ENCODE measurements around the gene BRCA2.

BRCA2 gene, protein sequence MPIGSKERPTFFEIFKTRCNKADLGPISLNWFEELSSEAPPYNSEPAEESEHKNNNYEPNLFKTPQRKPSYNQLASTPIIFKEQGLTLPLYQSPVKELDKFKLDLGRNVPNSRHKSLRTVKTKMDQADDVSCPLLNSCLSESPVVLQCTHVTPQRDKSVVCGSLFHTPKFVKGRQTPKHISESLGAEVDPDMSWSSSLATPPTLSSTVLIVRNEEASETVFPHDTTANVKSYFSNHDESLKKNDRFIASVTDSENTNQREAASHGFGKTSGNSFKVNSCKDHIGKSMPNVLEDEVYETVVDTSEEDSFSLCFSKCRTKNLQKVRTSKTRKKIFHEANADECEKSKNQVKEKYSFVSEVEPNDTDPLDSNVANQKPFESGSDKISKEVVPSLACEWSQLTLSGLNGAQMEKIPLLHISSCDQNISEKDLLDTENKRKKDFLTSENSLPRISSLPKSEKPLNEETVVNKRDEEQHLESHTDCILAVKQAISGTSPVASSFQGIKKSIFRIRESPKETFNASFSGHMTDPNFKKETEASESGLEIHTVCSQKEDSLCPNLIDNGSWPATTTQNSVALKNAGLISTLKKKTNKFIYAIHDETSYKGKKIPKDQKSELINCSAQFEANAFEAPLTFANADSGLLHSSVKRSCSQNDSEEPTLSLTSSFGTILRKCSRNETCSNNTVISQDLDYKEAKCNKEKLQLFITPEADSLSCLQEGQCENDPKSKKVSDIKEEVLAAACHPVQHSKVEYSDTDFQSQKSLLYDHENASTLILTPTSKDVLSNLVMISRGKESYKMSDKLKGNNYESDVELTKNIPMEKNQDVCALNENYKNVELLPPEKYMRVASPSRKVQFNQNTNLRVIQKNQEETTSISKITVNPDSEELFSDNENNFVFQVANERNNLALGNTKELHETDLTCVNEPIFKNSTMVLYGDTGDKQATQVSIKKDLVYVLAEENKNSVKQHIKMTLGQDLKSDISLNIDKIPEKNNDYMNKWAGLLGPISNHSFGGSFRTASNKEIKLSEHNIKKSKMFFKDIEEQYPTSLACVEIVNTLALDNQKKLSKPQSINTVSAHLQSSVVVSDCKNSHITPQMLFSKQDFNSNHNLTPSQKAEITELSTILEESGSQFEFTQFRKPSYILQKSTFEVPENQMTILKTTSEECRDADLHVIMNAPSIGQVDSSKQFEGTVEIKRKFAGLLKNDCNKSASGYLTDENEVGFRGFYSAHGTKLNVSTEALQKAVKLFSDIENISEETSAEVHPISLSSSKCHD (N-terminal part only)

DNA sequence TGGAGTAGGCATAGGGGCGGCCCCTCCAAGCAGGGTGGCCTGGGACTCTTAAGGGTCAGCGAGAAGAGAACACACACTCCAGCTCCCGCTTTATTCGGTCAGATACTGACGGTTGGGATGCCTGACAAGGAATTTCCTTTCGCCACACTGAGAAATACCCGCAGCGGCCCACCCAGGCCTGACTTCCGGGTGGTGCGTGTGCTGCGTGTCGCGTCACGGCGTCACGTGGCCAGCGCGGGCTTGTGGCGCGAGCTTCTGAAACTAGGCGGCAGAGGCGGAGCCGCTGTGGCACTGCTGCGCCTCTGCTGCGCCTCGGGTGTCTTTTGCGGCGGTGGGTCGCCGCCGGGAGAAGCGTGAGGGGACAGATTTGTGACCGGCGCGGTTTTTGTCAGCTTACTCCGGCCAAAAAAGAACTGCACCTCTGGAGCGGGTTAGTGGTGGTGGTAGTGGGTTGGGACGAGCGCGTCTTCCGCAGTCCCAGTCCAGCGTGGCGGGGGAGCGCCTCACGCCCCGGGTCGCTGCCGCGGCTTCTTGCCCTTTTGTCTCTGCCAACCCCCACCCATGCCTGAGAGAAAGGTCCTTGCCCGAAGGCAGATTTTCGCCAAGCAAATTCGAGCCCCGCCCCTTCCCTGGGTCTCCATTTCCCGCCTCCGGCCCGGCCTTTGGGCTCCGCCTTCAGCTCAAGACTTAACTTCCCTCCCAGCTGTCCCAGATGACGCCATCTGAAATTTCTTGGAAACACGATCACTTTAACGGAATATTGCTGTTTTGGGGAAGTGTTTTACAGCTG, at the start of gene BRCA2, which contains the start of gene ZAR1L:
BRCA2 (plus strand) TSS at position 271 of the 790 bp plus-strand sequence. CDS start 953 bp downstream, outside the sequence.
ZAR1L (minus strand) TSS at position 126 of the 790 bp plus-strand sequence. CDS start 3,438 bp downstream, outside the sequence.
- H3K4me3 ChIP-seq (ENCODE audit: low read depth in 1 of 5, low read length in 5 of 5), result peak within 1 kb of the TSS; percentile 87 to 96 (median 90)
- H3K9ac ChIP-seq (ENCODE audit: low read length in 5 of 5), result peak within 1 kb of the TSS; percentile 88 to 98 (median 97)
- no peaks in the 10 kb centered on the region for H3K36me3 ChIP-seq (ENCODE audit: control insufficient read depth in 5 of 5, insufficient read depth in 5 of 5, low read length in 5 of 5)
- H3K9me3 ChIP-seq (ENCODE audit: control insufficient read depth in 5 of 5, low read length in 5 of 5), result no peaks in the 10 kb centered on the region
- H3K27me3 ChIP-seq (ENCODE audit: control insufficient read depth in 5 of 5, insufficient read depth in 4 of 5, low read length in 5 of 5), result no peaks in the 10 kb centered on the region
- H3K4me1 ChIP-seq (ENCODE audit: control insufficient read depth in 5 of 5, insufficient read depth in 5 of 5, low read length in 5 of 5), result peaks cover 0 to 20% (median 12%) of the 10 kb centered on the region in 5 donors
- H3K27ac ChIP-seq (ENCODE audit: low read depth, low read length), result peak within 1 kb of the TSS; percentile 98

DNA sequence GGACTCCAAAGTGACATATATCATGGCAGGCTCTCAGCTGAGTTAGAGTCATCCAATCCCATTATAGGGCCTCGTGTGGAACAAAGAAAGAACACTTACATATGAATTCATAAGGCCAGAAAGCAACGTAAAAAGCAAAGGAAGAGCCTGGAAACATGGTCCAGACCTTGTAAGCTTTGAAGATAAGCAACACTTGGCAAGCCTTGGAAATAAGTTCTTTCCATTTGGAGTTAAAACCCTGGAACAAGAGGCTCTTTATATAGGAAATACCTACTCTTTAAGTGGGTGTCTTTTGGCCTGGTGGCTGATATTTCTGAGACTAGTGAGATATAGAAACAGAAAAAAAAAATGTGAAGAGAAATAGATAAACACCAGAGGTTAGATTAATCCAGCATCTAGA, 49.6 kb upstream of the BRCA2 start:
- Histone ChIP-seq H3K27ac (ENCODE audit: low read depth, low read length) (no peak overlapping the region), H3K27me3 (ENCODE audit: control insufficient read depth in 5 of 5, insufficient read depth in 4 of 5, low read length in 5 of 5) (no peaks in the 10 kb centered on the region), H3K9ac (ENCODE audit: low read length in 5 of 5) (no peak overlapping the region), H3K4me1 (ENCODE audit: control insufficient read depth in 5 of 5, insufficient read depth in 5 of 5, low read length in 5 of 5) (peaks cover 0 to 38% (median 8%) of the 10 kb centered on the region in 5 donors), H3K36me3 (ENCODE audit: control insufficient read depth in 5 of 5, insufficient read depth in 5 of 5, low read length in 5 of 5) (peaks cover 9 to 36% (median 26%) of the 10 kb centered on the region in 5 donors), H3K9me3 (ENCODE audit: control insufficient read depth in 5 of 5, low read length in 5 of 5) (no peaks in the 10 kb centered on the region), H3K4me3 (ENCODE audit: low read depth in 1 of 5, low read length in 5 of 5) (no peak overlapping the region)

DNA sequence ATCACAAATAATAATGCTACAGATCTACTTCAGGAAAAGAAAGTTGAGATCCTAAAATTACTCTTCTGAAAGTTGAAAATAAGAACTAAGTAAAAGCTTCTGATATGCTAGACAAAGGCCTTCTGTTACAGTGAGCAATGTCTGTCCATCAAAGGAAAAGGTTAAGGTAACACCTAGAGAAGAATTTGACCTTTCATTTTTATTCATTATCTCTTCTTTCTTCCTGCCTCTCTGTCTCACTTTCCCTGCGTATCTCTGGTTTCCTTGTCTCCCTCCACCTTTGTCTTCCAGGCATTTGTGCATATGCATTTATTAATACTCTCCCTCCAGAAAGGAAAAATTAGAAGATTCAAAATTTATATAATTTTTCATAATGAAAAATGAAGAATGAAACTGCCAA, 49.2 kb upstream of the BRCA2 start:
- no peak overlapping the region for H3K9ac ChIP-seq (ENCODE audit: low read length in 5 of 5)
- H3K36me3 ChIP-seq (ENCODE audit: control insufficient read depth in 5 of 5, insufficient read depth in 5 of 5, low read length in 5 of 5), result peaks cover 9 to 40% (median 30%) of the 10 kb centered on the region in 5 donors
- H3K27ac ChIP-seq (ENCODE audit: low read depth, low read length), result no peak overlapping the region
- no peak overlapping the region for H3K4me3 ChIP-seq (ENCODE audit: low read depth in 1 of 5, low read length in 5 of 5)
- H3K27me3 ChIP-seq (ENCODE audit: control insufficient read depth in 5 of 5, insufficient read depth in 4 of 5, low read length in 5 of 5), result no peaks in the 10 kb centered on the region
- H3K9me3 ChIP-seq (ENCODE audit: control insufficient read depth in 5 of 5, low read length in 5 of 5), result no peaks in the 10 kb centered on the region
- peaks cover 0 to 38% (median 5%) of the 10 kb centered on the region in 5 donors for H3K4me1 ChIP-seq (ENCODE audit: control insufficient read depth in 5 of 5, insufficient read depth in 5 of 5, low read length in 5 of 5)

DNA sequence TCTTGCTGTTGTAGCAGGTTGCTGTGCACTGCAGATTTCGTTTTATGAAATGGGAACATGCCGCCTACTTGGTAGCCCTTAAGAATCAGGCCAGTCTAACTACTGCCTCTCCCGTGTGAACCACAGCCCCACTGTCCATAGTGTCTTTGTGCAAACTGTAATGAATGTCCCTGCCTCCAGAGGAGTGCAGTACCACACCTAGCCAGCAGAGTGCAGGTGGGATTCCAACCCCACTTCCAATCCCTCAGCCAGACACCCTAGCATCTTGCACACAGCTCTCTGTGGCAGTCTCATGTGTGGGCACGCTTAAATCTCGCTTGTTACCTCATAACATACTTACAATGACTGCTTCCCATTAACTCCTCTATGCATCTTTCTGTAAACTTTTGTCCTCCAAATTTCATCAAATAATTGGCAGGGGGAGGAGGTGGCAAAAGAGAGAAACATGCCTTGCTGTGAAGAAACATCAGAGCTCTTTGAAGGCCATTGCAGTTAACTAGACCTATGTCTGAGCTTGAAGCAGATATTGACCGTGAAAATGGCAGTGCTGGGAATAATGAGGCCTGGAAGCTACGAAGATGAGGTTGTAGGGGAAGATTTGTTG, 47.4 kb upstream of the BRCA2 start:
- H3K9me3 ChIP-seq (ENCODE audit: control insufficient read depth in 5 of 5, low read length in 5 of 5), result no peaks in the 10 kb centered on the region
- peaks cover 9 to 45% (median 33%) of the 10 kb centered on the region in 5 donors for H3K36me3 ChIP-seq (ENCODE audit: control insufficient read depth in 5 of 5, insufficient read depth in 5 of 5, low read length in 5 of 5)

DNA sequence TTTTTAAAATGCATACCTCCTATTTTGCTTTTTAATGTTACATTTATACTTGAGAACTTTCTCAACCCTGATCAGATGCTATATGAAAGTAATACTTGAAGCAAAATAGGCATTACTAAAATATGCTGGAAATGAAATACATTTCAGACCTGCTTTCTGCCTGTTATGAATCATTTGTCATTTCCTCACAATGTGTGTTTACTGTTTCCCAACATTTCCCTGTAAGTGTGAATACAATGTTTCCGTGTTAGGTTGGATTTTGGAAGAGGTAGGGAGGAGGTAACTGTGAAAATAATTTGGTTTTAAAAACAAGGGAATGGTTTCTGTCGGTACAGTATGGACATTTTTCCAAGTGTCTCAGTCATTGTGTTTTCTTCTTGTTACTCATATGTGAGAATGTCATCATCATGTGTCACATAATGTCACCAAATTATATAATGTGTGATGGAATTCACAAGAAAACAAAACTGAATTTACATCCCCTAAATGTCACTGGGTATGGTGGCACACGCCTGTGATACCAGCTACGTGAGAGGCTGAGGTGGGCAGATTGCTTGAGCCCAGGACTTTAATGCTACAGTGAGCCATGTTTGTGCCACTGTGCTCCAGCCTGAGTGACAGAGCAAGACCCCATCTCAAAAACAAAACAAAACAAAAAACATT, 43.2 kb upstream of the BRCA2 start:
- Histone ChIP-seq H3K36me3 (ENCODE audit: control insufficient read depth in 5 of 5, insufficient read depth in 5 of 5, low read length in 5 of 5) (peaks cover 1 to 45% (median 41%) of the 10 kb centered on the region in 5 donors), H3K4me1 (ENCODE audit: control insufficient read depth in 5 of 5, insufficient read depth in 5 of 5, low read length in 5 of 5) (peaks cover 0 to 10% (median 0%) of the 10 kb centered on the region in 5 donors), H3K9ac (ENCODE audit: low read length in 5 of 5) (no peak overlapping the region), H3K4me3 (ENCODE audit: low read depth in 1 of 5, low read length in 5 of 5) (no peak overlapping the region), H3K27ac (ENCODE audit: low read depth, low read length) (no peak overlapping the region), H3K27me3 (ENCODE audit: control insufficient read depth in 5 of 5, insufficient read depth in 4 of 5, low read length in 5 of 5) (no peaks in the 10 kb centered on the region), H3K9me3 (ENCODE audit: control insufficient read depth in 5 of 5, low read length in 5 of 5) (no peaks in the 10 kb centered on the region)

More for the DNA sequence above, 47.4 kb upstream of the BRCA2 start:
- Histone ChIP-seq H3K27ac (ENCODE audit: low read depth, low read length) (no peak overlapping the region), H3K27me3 (ENCODE audit: control insufficient read depth in 5 of 5, insufficient read depth in 4 of 5, low read length in 5 of 5) (no peaks in the 10 kb centered on the region), H3K4me1 (ENCODE audit: control insufficient read depth in 5 of 5, insufficient read depth in 5 of 5, low read length in 5 of 5) (peaks cover 0 to 27% (median 0%) of the 10 kb centered on the region in 5 donors), H3K9ac (ENCODE audit: low read length in 5 of 5) (no peak overlapping the region), H3K4me3 (ENCODE audit: low read depth in 1 of 5, low read length in 5 of 5) (no peak overlapping the region)

DNA sequence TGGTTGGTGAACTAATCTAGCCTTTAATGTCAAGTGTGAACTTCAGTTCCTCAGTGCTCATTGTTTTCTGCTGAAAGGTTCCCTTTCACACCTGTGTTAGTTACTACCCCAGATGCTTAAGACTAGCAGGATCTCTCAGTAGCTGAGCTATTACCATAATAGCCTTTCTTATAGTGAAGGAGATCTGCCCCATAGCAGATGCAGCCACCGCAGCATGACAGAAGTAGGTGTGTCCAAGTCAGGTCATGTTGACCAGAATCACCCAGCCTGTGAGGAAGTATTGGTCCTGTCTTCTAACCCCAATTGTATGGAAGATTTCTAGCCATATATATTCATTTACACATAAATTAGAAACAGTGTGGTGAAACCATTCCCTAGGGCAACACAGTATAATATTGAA, 37.5 kb upstream of the BRCA2 start:
- H3K27me3 ChIP-seq (ENCODE audit: control insufficient read depth in 5 of 5, insufficient read depth in 4 of 5, low read length in 5 of 5), result no peaks in the 10 kb centered on the region
- H3K36me3 ChIP-seq (ENCODE audit: control insufficient read depth in 5 of 5, insufficient read depth in 5 of 5, low read length in 5 of 5), result peaks cover 13 to 63% (median 40%) of the 10 kb centered on the region in 5 donors
- no peaks in the 10 kb centered on the region for H3K4me1 ChIP-seq (ENCODE audit: control insufficient read depth in 5 of 5, insufficient read depth in 5 of 5, low read length in 5 of 5)
- no peak overlapping the region for H3K27ac ChIP-seq (ENCODE audit: low read depth, low read length)
- H3K9ac ChIP-seq (ENCODE audit: low read length in 5 of 5), result no peak overlapping the region
- no peaks in the 10 kb centered on the region for H3K9me3 ChIP-seq (ENCODE audit: control insufficient read depth in 5 of 5, low read length in 5 of 5)
- H3K4me3 ChIP-seq (ENCODE audit: low read depth in 1 of 5, low read length in 5 of 5), result no peak overlapping the region

DNA sequence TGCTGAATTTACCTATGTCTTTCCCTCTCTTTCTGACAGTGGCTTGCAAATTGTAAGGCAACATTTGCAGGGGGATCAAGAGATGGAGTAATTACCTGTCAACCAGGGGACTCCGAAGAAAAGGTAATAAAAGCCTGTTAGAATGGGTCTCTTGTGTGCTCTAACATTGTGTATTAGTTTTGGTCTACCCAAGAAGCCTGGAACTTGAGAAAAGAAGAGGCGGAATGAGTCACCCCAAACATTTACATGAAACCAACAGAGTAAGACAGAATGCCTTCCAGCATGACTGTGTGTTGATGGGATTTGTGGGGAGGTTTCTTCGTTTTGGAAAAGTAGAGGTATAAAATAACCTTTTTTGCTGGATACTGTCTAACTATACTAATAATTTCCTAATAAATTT, 36.9 kb upstream of the BRCA2 start:
- no peak overlapping the region for H3K4me3 ChIP-seq (ENCODE audit: low read depth in 1 of 5, low read length in 5 of 5)
- peaks cover 13 to 62% (median 40%) of the 10 kb centered on the region in 5 donors for H3K36me3 ChIP-seq (ENCODE audit: control insufficient read depth in 5 of 5, insufficient read depth in 5 of 5, low read length in 5 of 5)
- no peaks in the 10 kb centered on the region for H3K9me3 ChIP-seq (ENCODE audit: control insufficient read depth in 5 of 5, low read length in 5 of 5)
- no peak overlapping the region for H3K27ac ChIP-seq (ENCODE audit: low read depth, low read length)
- no peaks in the 10 kb centered on the region for H3K4me1 ChIP-seq (ENCODE audit: control insufficient read depth in 5 of 5, insufficient read depth in 5 of 5, low read length in 5 of 5)
- no peak overlapping the region for H3K9ac ChIP-seq (ENCODE audit: low read length in 5 of 5)
- H3K27me3 ChIP-seq (ENCODE audit: control insufficient read depth in 5 of 5, insufficient read depth in 4 of 5, low read length in 5 of 5), result no peaks in the 10 kb centered on the region

DNA sequence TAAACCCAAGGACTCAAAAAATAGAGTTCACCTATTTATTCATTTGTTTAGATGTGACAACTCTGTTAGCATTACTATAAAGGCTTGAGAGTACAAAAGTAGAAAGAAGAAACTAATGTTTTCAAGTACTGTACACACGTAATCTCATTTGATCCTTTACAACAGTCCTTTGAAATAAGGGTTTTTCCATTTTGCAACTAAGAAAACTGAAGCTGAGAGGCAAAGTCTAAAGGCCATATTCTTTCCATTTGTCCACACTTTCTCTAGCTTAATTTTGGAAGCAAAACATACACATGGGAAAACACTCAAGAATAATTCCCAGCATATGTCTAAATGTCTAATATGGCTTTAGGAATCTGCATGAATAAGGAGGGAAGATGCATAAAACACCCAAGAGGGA, 34.2 kb upstream of the BRCA2 start:
- Histone ChIP-seq H3K27me3 (ENCODE audit: control insufficient read depth in 5 of 5, insufficient read depth in 4 of 5, low read length in 5 of 5) (no peaks in the 10 kb centered on the region), H3K9me3 (ENCODE audit: control insufficient read depth in 5 of 5, low read length in 5 of 5) (no peaks in the 10 kb centered on the region), H3K4me3 (ENCODE audit: low read depth in 1 of 5, low read length in 5 of 5) (no peak overlapping the region), H3K36me3 (ENCODE audit: control insufficient read depth in 5 of 5, insufficient read depth in 5 of 5, low read length in 5 of 5) (peaks cover 13 to 49% (median 33%) of the 10 kb centered on the region in 5 donors), H3K27ac (ENCODE audit: low read depth, low read length) (no peak overlapping the region), H3K9ac (ENCODE audit: low read length in 5 of 5) (no peak overlapping the region), H3K4me1 (ENCODE audit: control insufficient read depth in 5 of 5, insufficient read depth in 5 of 5, low read length in 5 of 5) (peaks cover 0 to 15% (median 10%) of the 10 kb centered on the region in 5 donors)

Measured in subcutaneous abdominal adipose tissue (tissue), 5 donors.